Amygdala (tissue), 56 donors: ENCODE measurements around the gene SESN2.
"Not testable (repeated sequence)": the region's sequence is repeated elsewhere in the genome, so short reads cannot be mapped to it uniquely, and the experiment has no call there.

Experiments used
- DNase-seq, 56 donors: peaks; one replicate each; lab custom pipeline; 2025; lab: John Stamatoyannopoulos, UW

The SESN2 gene

DNA sequence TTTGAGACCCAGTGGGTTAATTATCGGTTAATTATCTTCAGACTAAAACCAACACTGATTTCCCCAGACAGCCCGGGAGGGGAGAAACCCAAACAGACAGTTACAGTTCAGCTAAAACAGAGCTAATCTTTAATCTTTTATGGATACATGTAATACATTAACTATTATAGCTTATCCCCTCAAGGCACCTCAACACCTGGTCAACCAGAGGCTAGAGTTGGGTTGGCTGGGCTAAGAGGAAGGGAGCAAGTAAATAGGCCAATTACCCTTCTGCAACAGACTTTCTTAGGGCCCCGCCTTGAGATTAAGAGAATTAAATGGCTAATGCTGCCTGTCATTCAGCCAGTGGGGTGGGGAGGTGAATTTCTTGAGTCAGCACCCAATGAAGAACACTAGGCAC, 62.9 kb downstream of the SESN2 start:
- DNase-seq, result no peak

DNA sequence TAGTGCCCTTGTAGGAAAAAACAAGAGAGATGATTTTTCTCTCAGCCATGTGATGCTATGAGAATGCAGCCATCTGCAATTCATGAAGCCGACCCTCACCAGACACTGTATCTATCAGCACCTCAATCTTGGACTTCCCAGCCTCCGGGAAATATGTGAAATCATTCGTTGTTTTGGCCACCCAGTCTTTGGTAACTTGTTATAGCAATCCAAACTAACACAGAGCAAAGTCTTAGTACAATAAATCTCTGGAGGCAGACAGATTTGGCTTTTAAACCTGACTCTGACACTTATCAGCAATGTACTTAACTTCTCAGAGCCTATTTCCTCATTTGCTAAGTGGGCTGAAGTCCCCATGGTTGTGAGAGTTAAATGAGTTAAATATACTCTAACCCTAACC, 64.4 kb downstream of the SESN2 start:
- DNase-seq, result no peak

DNA sequence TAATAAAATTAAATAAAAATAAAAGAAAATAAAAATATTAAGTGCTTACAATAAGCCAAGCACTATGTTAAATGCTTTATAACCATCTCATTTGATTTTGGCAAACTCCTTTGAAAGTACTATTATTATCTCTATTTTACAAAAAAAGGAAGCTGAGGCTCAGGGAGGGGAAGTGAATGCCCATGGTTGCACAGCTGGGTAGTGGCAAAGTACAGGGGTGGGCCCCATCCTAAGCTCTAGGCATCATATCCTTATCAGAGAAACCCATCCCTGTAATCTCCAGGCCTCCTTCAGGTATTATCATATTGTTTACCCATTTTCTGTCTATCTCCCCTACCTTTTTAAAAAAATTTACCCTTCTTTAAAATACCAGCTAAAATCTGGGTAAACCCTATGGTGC, 67.2 kb downstream of the SESN2 start:
- DNase-seq, result peak in 1 of 56 donors; percentile 1

DNA sequence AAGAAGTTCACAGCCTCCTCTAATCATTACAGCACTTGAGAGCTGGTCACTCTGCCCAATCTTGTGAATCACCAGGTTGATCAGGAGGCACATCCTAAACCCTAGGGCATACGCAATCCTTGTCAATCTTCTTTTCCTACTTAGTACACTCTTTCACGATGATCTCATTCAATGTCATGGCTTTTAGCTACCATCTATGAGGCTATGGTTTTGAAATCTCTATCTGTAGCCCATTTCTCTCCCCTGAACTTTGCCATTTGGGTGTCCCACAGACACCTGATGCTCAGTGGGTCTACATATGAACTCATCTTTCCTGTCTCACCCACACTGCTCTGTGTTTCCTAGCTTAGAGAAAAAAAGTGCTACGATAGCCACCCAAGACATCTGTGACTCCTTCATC, 67.7 kb downstream of the SESN2 start:
- no peak for DNase-seq

DNA sequence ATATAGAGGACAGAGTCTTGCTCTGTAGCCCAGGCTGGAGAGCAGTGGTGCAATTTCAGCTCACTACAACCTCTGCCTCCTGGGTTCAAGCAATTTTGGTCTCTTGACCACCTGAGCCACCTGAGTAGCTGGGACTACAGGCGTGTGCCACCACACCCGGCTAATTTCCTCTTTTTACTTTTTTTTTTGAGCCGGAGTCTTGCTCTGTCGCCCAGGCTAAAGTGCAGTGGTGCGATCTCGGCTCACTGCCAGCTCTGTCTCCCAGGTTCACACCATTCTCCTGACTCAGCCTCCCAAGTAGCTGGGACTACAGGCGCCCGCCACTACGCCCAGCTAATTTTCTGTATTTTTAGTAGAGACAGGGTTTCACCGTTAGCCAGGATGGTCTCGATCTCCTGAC, 68.1 kb downstream of the SESN2 start:
- not testable (repeated sequence) for DNase-seq

DNA sequence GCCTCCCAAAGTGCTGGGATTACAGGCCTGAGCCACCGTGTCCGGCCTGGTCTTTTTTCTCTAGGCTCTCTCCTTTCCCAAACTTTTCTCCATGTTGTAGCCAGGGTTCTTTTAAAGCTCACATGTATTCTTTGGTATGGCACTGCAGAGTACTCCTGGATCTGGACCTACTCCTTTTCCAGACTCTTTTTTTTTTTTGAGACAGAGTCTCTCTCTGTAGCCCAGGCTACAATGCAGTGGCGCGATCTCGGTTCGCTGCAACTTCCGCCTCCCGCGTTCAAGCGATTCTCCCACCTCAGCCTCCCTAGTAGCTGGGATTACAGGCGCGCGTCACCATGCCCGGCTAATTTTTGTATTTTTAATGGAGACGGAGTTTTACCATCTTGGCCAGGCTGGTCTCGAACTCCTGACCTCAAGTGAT, 68.9 kb downstream of the SESN2 start:
- DNase-seq, result no peak

DNA sequence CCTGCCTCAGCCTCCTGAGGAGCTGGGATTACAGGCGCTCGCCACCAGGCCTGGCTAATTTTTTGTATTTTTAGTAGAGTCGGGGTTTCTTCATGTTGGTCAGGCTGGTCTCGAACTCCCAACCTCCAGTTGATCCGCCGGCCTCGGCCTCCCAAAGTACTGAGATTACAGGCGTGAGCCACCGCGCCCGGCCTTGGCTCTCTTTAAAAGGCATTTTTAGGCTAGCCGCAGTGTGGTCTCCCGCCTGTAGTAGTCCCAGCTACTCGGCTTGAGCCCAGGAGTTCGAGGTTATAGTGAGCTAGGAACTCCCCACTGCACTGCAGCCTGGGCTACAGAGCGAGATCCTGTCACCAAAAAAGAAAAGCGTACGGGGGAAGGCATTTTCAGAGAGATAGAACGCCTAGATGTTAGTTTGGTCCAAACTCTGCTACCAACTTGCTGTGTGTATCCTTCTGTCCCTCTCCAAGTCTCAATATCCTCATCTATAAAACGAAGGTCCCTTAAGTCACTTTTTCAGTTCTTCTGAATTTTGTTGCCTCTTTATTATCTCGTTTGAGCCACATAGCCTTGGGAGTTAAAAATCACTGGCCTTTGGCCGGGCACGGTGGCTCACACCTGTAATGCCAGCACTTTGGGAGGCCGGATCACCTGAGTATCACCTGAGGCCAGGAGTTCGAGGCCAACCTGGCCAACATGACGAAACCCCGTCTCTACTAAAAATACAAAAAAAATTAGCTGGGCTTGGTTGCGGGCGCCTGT, 70.3 kb downstream of the SESN2 start:
- DNase-seq, result peak in 6 of 56 donors; percentile 3 to 31 (median 19)
